ENCODE data around the gene PLXNB1. TPM values are rescaled to one million over a fixed set of nuclear protein-coding genes. Genes with fewer than 3 reads are reported as not detected.

PLXNB1 gene
- total and polyA plus RNA-seq, 4 donors, result 36.0 to 123 (median 86.1) TPM

GRCh38 chr3:48422272-48422671 is 7.6 kb downstream of the PLXNB1 start:
- H3K4me1 ChIP-seq (ENCODE audit: control insufficient read depth in 5 of 5, insufficient read depth in 5 of 5, low read length in 5 of 5), result peaks cover 0 to 27% (median 15%) of the 10 kb centered on the region in 5 donors

GRCh38 chr3:48420561-48420960 is 9.3 kb downstream of the PLXNB1 start:
- peaks cover 0 to 10% (median 9%) of the 10 kb centered on the region in 5 donors for H3K4me1 ChIP-seq (ENCODE audit: control insufficient read depth in 5 of 5, insufficient read depth in 5 of 5, low read length in 5 of 5)
- H3K9ac ChIP-seq (ENCODE audit: insufficient read depth in 1 of 2, low read length in 2 of 2), result no peak overlapping the region
- ATAC-seq (ENCODE audit: insufficient read depth, low FRiP score) (no peak), DNase-seq (no peak)
- no peak overlapping the region for H3K27ac ChIP-seq (ENCODE audit: low read depth in 1 of 2, low read length in 1 of 2)
- no peaks in the 10 kb centered on the region for H3K9me3 ChIP-seq (ENCODE audit: control insufficient read depth in 4 of 4, insufficient read depth in 3 of 4, low read length in 3 of 4)
- TF ChIP-seq CTCF (IDR thresholded peaks at IDR 0.05; ENCODE audit: control extremely low read depth, extremely low read depth), result no peak
- peaks cover 0 to 46% (median 8%) of the 10 kb centered on the region in 4 donors for H3K36me3 ChIP-seq (ENCODE audit: control insufficient read depth in 4 of 4, insufficient read depth in 4 of 4, low read length in 4 of 4)
- H3K4me3 ChIP-seq, result no peak overlapping the region
- H3K27me3 ChIP-seq (ENCODE audit: control insufficient read depth in 3 of 3, insufficient read depth in 3 of 3, low read length in 2 of 3), result no peaks in the 10 kb centered on the region
- WGBS, 2 donors, result 92 to 97% methylated on average over 14 of the region's 14 CpGs

More at GRCh38 chr3:48422272-48422671, 7.6 kb downstream of the PLXNB1 start:
- Histone ChIP-seq H3K9ac (ENCODE audit: insufficient read depth in 1 of 2, low read length in 2 of 2) (no peak overlapping the region), H3K4me3 (no peak overlapping the region), H3K27me3 (ENCODE audit: control insufficient read depth in 3 of 3, insufficient read depth in 3 of 3, low read length in 2 of 3) (no peaks in the 10 kb centered on the region), H3K36me3 (ENCODE audit: control insufficient read depth in 4 of 4, insufficient read depth in 4 of 4, low read length in 4 of 4) (peaks cover 0 to 40% (median 6%) of the 10 kb centered on the region in 4 donors), H3K9me3 (ENCODE audit: control insufficient read depth in 4 of 4, insufficient read depth in 3 of 4, low read length in 3 of 4) (no peaks in the 10 kb centered on the region), H3K27ac (ENCODE audit: low read depth in 1 of 2, low read length in 1 of 2) (no peak overlapping the region)
- TF ChIP-seq CTCF (IDR thresholded peaks at IDR 0.05; ENCODE audit: control extremely low read depth, extremely low read depth), result no peak
- no peak for DNase-seq
- ATAC-seq (ENCODE audit: insufficient read depth, low FRiP score), result no peak
- 82 to 96% methylated on average over 3 of the region's 3 CpGs for WGBS, 2 donors

GRCh38 chr3:48419597-48419996 is 10.3 kb downstream of the PLXNB1 start:
- DNase-seq, result no peak
- Histone ChIP-seq H3K27me3 (ENCODE audit: control insufficient read depth in 3 of 3, insufficient read depth in 3 of 3, low read length in 2 of 3) (no peaks in the 10 kb centered on the region), H3K9ac (ENCODE audit: insufficient read depth in 1 of 2, low read length in 2 of 2) (no peak overlapping the region), H3K4me1 (ENCODE audit: control insufficient read depth in 5 of 5, insufficient read depth in 5 of 5, low read length in 5 of 5) (peaks cover 0 to 5% (median 0%) of the 10 kb centered on the region in 5 donors), H3K9me3 (ENCODE audit: control insufficient read depth in 4 of 4, insufficient read depth in 3 of 4, low read length in 3 of 4) (no peaks in the 10 kb centered on the region), H3K36me3 (ENCODE audit: control insufficient read depth in 4 of 4, insufficient read depth in 4 of 4, low read length in 4 of 4) (peaks cover 0 to 55% (median 13%) of the 10 kb centered on the region in 4 donors), H3K27ac (ENCODE audit: low read depth in 1 of 2, low read length in 1 of 2) (no peak overlapping the region), H3K4me3 (no peak overlapping the region)
- ATAC-seq (ENCODE audit: insufficient read depth, low FRiP score), result no peak
- WGBS, 2 donors, result 93 to 95% methylated on average over 17 of the region's 17 CpGs
- no peak for TF ChIP-seq CTCF (IDR thresholded peaks at IDR 0.05; ENCODE audit: control extremely low read depth, extremely low read depth)

- Histone ChIP-seq H3K36me3 (ENCODE audit: control insufficient read depth in 4 of 4, insufficient read depth in 4 of 4, low read length in 4 of 4) (peaks cover 0 to 57% (median 13%) of the 10 kb centered on the region in 4 donors), H3K27ac (ENCODE audit: low read depth in 1 of 2, low read length in 1 of 2) (no peak overlapping the region), H3K27me3 (ENCODE audit: control insufficient read depth in 3 of 3, insufficient read depth in 3 of 3, low read length in 2 of 3) (no peaks in the 10 kb centered on the region), H3K9me3 (ENCODE audit: control insufficient read depth in 4 of 4, insufficient read depth in 3 of 4, low read length in 3 of 4) (no peaks in the 10 kb centered on the region), H3K4me3 (no peak overlapping the region), H3K4me1 (ENCODE audit: control insufficient read depth in 5 of 5, insufficient read depth in 5 of 5, low read length in 5 of 5) (peaks cover 0 to 2% (median 0%) of the 10 kb centered on the region in 5 donors), H3K9ac (ENCODE audit: insufficient read depth in 1 of 2, low read length in 2 of 2) (no peak overlapping the region)
- 91 to 95% methylated on average over 9 of the region's 9 CpGs for WGBS, 2 donors
- no peak for DNase-seq
- ATAC-seq (ENCODE audit: insufficient read depth, low FRiP score), result no peak
- TF ChIP-seq CTCF (IDR thresholded peaks at IDR 0.05; ENCODE audit: control extremely low read depth, extremely low read depth), result no peak
Measured at GRCh38 chr3:48419149-48419548, 10.7 kb downstream of the PLXNB1 start.
